ENCODE measurements around the gene EPHB3. TPM values are rescaled to one million over a fixed set of nuclear protein-coding genes. Genes with fewer than 3 reads are reported as not detected.
"Not testable (repeated sequence)": the region's sequence is repeated elsewhere in the genome, so short reads cannot be mapped to it uniquely, and the experiment has no call there.

EPHB3 gene
- total RNA-seq, 1 donor from 2014 or later, result 40.0 TPM

DNA sequence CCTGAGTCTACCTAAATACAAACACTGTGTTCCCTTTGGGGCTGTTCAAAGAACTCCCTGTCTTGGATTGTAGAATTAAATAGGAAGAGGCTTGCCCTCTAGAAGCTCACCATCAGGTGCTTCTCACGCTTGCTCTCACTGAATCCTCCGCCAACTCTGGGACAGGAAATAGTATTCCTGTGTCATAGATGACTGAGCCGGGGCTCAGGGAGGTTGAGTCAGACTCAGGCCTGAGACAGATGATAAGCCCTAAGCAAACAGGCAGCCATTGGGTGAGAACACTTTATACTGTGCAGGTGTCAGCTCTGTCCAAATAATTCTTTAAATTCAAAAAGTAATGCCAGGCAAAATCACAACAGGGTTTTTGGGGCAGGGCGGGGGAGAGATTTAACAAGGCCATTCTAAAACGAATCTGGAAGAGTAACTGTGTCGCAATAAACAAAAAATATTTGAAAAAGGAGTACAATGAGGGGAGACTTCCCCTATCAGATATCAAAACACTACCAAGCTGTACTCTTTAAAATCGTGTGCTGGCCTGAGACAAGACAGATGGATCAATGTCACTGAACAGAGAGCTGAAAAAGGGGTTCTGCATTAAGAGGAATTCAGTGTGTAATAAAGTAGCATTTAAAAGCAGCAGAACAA lies 59.0 kb downstream of the EPHB3 start:
- DNase-seq (ENCODE audit: low spot score), result no peak

- DNase-seq (ENCODE audit: low spot score), result not testable (repeated sequence)
Measured at GRCh38 chr3:184622156-184622555, 60.6 kb downstream of the EPHB3 start.

DNA sequence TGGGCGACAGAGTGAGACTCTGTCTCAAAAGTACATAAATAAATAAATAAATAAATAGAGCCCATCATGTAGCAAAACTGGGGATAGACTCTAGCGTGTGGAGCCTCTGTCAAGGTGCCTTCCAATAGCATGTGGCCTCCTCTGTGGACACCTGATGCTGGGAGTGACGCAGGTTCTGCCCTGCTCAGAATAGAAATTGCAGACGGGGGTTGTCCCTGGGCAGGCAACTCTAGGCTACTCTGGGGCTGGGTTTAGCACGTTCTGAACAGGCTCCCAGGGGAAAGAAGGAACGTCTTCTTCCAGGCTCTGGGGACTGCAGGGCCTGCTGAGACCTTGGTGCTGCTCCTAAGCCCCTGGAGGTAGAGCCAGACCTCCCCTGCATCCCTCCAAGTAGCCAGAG lies 65.3 kb downstream of the EPHB3 start:
- no peak for DNase-seq (ENCODE audit: low spot score)

GRCh38 chr3:184629555-184630160 lies 68.1 kb downstream of the EPHB3 start:
- no peak for DNase-seq (ENCODE audit: low spot score)

DNA sequence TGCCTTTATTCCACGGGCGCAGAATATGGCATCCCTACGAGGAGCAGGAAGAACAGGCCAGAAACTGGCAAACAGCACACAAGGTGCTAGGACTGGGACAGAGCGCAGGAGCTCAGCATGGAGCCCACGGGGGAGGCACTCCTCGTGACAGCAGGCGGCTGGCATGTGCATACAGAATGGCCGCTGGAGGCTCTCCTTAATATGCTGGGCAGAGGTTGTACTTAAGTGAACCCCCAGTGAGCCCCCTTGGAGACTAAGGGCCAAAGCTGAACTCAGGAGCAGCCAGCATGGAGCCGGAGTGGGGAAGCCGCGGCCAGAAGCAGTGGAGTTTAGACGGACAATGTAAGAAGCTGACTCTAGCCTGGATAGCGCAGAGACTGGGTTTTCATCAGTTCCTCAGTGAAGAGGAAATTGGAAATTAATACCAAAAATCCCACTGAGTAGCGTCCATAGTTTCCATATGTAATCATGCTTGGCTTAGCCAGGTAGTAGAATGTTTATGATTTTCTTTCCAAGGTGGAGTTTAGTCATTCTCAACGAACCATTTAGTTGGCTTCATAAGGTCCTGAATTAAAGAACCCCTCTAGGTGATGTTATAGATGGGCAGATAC lies 69.4 kb downstream of the EPHB3 start:
- no peak for DNase-seq (ENCODE audit: low spot score)

DNA sequence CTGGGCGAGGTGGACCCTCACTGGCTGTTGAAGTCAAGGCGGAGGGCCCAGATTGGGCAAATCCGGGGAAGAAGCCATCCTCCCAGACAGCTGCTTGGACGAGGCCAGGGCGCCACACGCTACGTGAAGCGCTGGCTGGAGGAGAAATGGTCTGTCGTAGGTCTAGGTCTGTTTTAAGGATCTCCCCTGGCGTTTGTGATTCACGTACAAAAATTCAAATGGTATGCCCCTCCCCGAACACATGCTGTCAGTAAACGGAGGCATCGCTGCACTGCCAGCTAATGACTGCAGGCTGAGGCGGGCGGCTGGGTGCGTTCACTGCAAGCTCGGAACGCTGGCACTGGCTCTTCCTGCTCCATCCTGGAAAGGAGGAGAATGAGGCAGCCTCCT lies 69.9 kb downstream of the EPHB3 start:
- DNase-seq (ENCODE audit: low spot score), result no peak

Other genes with a start within 250 kb of the EPHB3 start
- gene EIF4G1, start 247.2 kb upstream of the EPHB3 start, total RNA-seq (ENCODE audit: insufficient read depth, low replicate concordance), result 89.6 TPM
- gene FAM131A, start 224.2 kb upstream of the EPHB3 start, total RNA-seq (ENCODE audit: insufficient read depth, low replicate concordance), result 13.2 TPM
- 4.3 TPM for gene CLCN2, start 200.2 kb upstream of the EPHB3 start, total RNA-seq (ENCODE audit: insufficient read depth, low replicate concordance)
- gene POLR2H, start 200.1 kb upstream of the EPHB3 start, total RNA-seq (ENCODE audit: insufficient read depth, low replicate concordance), result 58.3 TPM
- not detected for gene THPO, start 183.6 kb upstream of the EPHB3 start, total RNA-seq (ENCODE audit: insufficient read depth, low replicate concordance)
- gene CHRD, start 181.7 kb upstream of the EPHB3 start, total RNA-seq (ENCODE audit: insufficient read depth, low replicate concordance), result 13.7 TPM
- 29.4 TPM for gene MAGEF1, start 150.3 kb downstream of the EPHB3 start, total RNA-seq (ENCODE audit: insufficient read depth, low replicate concordance)

Measured in umbilical cord (tissue), 2 donors.